GM19099 (cell line): ENCODE measurements around the gene FZR1.

ENCODE experiments used
- POLR2A ChIP-seq: IDR thresholded peaks from 3 replicates; pipeline ENCODE4 v1.6.1; 2011; ENCODE audit warnings: low read depth; ENCODE audit not compliant: insufficient read length; ENCODE audit errors: extremely low read depth

Gene FZR1

DNA sequence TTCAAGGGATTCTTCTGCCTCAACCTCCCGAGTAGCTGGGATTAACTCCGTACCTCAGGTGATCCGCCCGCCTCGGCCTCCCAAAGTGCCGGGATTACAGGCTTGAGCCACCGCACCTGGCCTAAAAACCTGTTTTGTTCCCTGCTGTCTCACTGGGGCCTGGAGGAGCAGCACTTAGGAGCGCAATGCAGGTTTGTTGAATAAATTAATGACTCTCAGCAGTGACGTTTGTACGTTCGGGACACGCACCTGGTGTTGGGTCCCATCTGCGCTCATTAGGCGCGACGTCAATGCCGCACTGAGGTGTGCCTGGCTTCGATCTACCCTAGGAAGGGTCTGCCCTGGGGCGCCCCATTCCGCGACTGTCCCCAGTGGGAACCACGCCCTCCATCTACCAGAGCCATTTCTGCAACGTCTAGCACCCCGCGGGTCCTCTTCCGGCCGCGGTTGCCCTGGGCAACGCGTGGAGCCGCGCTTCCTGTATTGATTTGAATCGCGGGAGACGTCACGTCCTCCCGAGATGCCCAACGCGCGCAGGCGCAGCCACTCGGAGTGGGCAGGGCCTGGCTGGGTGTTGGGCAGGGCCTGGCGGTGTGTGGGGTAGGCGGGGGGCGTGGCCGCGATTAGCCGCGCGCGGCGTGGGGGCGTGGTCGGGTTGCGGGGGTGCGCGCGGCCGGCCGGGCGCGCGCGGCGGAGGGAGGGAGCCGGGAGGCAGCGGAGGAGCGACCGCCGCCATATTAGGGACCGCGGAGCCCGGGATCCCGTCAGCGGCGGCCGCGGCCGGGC, at the start of gene FZR1:
FZR1 (plus strand) TSS at position 714 of the 786 bp plus-strand sequence. CDS start 16,679 bp downstream, outside the sequence.
- TF ChIP-seq POLR2A: peak; percentile 70

DNA sequence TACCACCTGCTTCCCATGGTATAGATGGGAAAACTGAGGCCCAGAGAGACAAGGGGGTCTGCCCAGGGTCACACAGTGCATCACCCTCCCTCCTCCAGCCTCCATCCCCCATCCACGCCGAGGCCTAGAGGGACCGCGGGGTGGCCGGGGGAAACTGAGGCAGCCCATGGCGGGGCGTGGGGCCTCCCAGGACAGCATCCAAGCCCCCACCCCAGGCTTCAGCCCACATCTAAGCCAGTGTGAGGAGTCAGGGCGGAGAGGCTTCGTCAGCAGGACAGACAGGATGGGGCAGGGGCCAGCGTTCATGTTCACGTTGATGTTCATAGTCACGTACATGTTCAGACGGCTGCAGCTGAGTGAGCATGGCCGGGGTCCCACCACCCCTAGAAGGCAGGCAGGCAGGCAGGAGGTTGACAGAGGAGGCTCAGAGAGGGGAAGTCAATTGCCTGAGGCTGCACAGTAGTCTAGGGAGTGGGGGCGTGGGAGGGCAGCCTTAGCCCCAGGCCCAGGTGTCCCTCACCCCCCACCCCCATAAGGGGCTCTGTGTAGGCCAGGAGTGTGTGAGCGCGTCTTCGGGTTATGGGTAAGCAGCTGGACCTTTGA, 49.1 kb upstream of the FZR1 start:
- TF ChIP-seq POLR2A: no peak

DNA sequence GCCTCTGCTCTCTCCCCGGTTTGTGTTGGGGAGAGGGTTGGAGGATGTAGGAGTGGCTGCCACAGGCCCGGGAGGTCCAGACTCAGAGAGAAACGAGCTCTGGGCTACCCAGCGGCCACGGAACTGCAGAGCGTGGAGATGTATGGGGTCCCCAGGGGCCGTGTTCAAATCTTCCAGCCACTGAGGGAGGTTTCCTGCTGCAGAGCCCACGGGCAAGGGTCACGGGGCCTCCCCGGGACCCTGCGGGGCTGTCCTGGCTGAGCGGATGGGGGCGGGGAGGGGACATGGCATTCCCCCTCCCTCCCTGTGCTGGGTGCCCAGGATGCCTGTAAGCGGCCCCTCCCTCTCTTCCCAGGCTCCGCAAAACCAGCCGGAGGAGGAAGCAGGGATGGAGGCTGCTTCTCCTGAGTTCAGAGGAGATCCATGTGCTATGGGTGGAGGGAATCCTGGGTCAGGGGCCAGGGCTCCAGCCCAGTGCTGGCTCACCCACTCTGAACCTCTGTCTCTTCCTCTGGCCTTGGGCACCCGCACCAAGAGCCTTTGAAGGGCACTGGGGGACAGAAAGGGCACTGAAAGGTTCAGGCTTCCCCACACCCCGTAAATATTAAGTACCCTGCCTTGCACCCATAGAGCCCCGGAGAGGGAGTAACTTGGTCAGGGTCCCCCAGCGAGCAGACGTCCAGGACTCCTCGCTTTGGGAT, 48.4 kb upstream of the FZR1 start:
- TF ChIP-seq POLR2A: no peak

DNA sequence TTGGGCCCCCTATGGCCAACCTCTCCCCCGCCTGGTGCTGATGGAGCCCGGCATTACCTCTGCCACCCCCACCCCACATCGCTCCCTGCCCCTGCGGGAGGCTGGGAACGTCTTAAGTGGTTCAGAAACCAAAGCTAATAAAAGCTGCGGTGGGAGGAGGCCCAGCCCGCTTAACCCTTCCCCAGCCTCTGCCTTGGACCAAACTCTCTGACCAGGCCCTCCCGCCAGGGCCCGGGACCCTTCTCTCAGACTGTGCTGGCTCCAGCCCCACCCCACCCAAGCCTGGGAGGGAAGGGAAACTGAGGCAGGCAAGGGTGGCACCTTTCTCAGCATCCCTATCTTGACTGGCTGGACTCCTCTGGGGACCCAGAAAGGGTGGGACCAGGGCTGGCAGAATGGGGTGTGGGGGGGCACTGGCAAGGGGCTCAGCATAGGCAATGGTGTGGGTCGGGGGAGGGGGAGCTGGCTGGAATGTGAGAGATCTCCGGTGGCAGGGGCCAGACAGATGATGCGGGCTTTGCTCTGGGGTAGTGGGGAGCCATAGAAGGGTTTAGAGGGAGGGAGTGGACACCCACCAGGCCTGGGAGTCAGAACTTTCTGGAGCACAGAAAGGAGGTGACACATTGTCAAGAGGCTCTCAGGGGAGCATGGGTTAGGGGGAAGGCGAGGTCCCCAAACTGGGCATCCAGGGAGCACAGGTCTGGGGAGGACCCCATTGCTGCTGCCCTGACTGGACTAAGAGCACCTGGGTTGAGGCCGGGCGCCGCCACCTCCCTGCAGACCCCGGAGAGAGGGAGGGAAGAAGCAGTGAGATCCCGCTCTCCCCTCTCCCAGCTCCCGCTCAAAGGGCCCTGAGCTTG, 47.7 kb upstream of the FZR1 start:
- no peak for TF ChIP-seq POLR2A

DNA sequence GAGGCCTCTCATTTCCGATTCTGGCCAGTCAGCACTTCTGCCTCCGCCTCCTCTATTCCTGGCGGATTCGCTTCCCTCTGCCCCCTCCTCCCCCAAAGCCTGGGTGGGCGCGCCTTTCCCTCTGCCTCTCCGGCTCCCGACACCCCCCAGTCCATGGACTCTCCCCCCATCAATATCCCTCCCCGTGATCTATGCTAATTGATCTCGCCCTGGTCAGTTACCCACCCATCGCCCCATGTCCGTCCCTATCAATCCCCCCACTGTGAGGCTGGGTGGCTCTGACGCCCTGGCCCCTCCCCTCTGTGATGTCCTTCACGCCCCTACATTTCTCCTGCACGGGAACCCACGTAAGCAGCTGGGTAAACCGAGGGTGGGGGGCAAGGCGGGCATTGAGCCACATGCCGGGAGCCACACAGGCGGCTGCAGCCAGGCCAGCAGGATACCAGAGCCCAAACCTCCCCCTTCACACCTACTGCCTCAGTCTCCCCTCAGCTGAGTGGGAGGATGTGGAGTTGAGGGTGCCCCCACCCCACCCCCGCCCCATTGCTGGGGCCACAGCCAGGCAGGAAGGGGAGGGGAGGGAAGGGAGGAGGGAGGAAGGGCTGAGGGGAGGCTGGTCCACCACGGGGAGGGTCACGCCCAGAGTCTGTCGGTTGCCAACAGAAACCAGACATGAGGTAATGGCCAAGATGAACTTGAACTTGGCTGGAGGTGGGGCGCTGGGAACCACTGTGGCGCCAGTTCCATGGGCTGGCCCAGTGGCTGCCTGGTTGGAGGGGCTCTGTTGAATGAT, 46.8 kb upstream of the FZR1 start:
- no peak for TF ChIP-seq POLR2A

DNA sequence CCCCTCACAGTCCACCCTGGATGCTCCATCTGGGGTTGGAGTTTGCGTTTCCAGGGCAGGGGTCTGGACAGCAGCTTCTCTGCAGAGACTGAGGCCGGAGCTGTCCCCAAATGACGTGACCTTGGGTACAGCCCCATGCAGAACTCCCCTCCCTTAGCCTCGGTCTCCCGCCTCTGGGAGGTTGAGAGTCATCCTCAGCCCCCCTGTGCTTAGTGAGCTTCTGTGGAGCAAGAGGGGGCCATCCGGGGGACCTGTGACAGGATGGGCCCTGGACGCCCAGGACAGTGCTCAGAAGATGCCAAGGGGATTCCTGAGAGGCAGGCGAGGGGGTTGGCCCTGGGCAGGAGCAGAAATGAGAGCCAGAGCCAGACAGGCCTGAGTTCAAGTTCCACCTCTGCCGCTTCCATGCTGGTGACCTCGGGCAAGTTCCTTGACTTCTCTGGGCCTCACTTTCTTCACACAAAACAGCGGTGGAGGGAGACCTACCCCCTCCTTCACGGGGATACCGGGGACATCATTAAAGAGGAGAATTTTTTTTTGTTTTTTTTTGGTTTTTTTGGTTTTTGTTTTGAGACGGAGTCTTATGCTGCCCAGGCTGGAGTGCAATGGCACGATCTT, 46.0 kb upstream of the FZR1 start:
- TF ChIP-seq POLR2A: no peak

DNA sequence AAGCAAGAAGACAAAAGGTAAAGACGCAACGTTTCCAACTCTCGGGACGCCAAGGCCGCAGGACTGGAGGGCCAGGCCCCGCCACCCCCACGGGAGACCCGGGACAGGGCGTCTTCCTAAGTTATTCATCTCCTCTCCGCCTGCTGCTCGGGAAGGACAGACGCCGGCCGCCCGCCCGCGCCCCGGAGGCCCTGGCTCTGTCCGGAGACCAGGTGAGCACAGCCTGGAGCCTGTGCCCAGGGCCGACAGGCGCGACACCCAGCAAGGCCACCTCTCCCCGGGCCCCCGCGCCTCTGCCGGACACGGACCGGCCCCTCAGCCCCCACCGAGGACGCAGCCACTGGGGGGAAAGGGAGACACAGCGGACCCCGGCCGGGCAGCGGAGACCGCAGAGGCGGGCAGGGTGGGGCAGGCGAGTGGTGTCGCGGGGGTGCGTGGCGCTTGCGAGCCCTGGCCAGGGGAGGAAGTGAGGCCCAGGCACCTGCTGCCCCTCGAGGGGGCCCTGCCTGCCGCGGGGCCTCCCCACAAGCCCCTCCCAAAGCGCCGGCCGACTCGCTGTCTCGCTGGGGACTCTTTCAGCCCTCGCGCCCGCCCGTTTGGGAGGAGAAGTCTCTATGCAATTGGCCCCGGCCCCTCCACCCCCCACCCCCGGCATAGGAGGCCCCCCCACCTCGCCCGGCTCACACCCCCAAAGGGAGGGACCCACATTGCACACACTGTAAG, 43.0 kb upstream of the FZR1 start:
- no peak for TF ChIP-seq POLR2A

DNA sequence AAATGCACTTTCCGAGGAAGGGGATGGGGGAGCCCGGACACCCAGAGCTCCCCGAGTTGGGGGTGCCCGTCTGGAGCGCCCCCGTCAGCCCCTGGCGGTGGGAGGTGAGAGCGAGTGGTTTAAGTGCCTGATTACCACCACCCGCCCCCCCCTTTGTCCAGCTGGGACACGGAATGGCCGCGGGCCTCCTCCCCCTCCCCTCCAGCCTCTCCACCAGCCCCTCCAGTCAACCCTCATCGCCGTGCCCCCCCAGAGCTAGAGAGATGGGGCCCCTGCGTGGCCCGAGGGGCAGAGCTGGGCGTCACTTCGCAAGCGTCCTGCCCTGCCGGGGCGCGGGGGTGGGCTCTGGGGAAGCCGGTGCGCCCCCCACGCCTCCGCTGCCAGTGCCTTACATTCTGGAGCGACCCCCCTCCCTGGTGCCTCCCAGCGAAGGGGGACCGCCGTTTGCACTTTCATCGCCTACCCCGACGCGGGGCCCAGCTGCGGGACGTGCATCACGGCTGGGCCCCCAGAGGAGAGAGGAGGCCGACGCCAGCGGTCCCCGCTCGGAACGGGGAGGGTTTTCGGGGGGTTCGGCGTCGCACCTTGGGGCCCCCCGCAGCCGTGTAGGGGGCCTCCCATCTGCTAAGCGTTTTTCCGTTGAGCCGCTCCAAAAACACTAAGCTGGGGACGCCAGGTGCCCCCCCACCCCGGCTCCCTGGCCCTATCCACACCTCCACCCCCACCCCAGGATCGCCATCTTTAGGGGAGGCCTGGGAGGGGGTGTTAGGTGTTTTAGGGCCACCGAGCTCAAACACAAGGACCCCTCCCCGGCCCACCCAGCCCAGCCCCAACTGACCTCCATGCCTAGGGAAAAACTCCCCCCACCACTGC, 42.2 kb upstream of the FZR1 start:
- TF ChIP-seq POLR2A: no peak

DNA sequence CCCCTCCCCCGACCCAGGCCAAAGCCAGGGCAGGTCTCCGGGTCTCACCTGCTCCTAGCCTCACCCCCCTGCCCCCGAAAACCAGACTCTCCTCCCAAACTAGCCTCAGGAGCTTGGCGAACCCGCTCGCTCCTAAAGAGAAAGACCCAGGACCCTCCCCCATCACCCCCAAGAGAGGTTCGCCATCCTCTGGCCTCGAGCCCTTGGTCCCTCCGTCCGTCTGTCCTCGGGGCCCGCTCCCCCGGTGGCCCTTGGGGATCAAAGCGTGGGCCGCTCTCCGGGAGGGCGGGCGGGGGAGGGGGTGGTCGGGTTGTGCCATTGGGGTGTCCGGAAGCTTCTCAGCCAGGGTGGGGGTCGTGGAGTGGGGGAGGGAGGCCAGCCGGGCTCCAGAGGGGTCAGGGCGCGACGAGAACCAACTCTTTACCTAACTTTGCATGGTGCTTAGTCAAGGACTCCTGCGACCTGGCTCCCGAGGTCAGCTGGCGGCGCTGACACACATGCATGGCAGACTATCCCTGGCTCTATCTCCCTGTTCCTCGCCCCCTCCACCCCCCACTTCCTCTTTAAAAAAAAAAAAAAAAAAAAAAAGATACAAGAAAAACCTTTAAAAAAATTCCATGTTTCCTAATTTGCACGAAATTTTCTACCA, 41.4 kb upstream of the FZR1 start:
- TF ChIP-seq POLR2A: no peak

DNA sequence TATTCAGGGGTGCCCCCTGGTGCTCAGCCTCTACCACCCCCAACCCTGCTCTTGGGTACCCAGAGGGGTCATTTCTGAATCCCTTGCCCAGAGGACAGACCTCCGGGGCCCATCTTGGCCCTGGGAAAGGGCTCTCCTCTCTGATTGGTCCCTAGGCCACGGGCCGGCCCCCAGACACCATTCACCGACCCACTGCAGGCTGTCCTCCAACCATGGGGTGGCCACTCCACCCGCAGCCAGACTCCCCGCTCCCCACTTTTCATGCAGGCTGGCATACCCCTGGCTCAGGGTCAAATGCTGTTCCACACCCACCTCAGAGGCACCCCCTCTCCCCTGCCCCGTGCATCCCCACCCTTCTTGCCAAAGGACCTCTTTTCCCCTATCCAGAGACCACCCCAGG, 40.6 kb upstream of the FZR1 start:
- TF ChIP-seq POLR2A: no peak

DNA sequence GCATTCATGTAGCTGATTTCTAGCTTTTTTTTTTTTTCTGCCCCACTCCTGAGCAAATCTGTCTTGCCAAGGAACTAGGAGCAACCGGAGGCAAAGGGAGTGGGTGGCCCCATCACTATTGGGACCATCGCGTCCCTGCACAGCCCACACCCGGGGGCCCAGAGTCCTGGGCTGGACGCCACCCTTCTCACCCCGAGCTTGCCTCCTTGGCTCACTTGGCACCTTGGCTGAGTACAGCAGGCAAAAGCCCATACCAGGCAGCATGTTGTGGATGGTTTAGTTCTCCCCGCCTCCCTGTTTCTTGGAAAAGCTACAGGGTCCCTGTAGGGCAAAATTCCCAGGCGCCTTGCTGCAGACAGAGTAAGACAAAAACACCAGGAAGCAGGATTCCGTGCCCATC, 39.5 kb upstream of the FZR1 start:
- TF ChIP-seq POLR2A: no peak
